Uterus (tissue), 4 donors: ENCODE measurements around the gene AGXT. TPM values are rescaled to one million over a fixed set of nuclear protein-coding genes. Genes with fewer than 3 reads are reported as not detected.

ENCODE experiments used
- DNase-seq, 2 donors: peaks; one replicate each; pipeline ENCODE4 v3.0.0-alpha.2; 2019 to 2020
- H3K27ac ChIP-seq, 2 donors: fragments of 200-600 bp; sonication (generic); 1 replicate in 1 of 2; 2 replicates in 1 of 2; pipeline ENCODE4 v1.5.1; 2016 to 2018
- H3K27me3 ChIP-seq, 2 donors: fragments of 200-600 bp; sonication (generic); one replicate each; pipeline ENCODE4 v1.5.1; 2018 to 2019; ENCODE audit warnings: control low read depth in 1 of 2
- H3K36me3 ChIP-seq, 2 donors: fragments of 200-600 bp; sonication (generic); one replicate each; pipeline ENCODE4 v1.5.1; 2019; ENCODE audit warnings: control low read depth in 1 of 2
- H3K4me1 ChIP-seq, 2 donors: fragments of 200-600 bp; sonication (generic); one replicate each; pipeline ENCODE4 v1.5.1; 2018 to 2019; ENCODE audit warnings: control low read depth in 1 of 2
- H3K4me3 ChIP-seq, 2 donors: fragments of 200-600 bp; sonication (generic); 1 replicate in 1 of 2; 2 replicates in 1 of 2; pipeline ENCODE4 v1.5.1; 2018 to 2019; ENCODE audit warnings: mild to moderate bottlenecking in 1 of 2
- H3K9me3 ChIP-seq, 2 donors: fragments of 200-600 bp; sonication (generic); one replicate each; pipeline ENCODE4 v1.5.1; 2019; ENCODE audit warnings: control low read depth in 1 of 2
- POLR2A ChIP-seq, 2 donors: fragments of 450-650 bp; IDR thresholded peaks; one replicate each; pipeline ENCODE4 v1.6.1; 2016; ENCODE audit warnings: antibody characterized with exemption in 2 of 2, mild to moderate bottlenecking in 1 of 2, moderate library complexity in 1 of 2
- intact Hi-C: fragments of 100-400 bp; cut with DNase I; formaldehyde crosslinking; loops from one replicate; pipeline ENCODE4 v1.15.1; 2023; ENCODE audit warnings: low total_unique reads
- total RNA-seq, 4 donors: library from RNA; depleted of rRNA in 3 of 4; stranded (reverse); fragments of >200 nt in 3 of 4; gene quantifications; one replicate each; pipeline versions ENCODE4 v1.1.0 to v1.2.4, GENCODE V29; 2014 to 2023
- TF ChIP-seq, protein P1 (sequence below), 4 experiments: fragments of 200-600 bp in 2 of 4; fragments of 450-650 bp in 2 of 4; sonication (generic) in 2 of 4; IDR thresholded peaks; one replicate each; pipeline ENCODE4 v1.5.1; 2016 to 2019; ENCODE audit warnings: antibody characterized with exemption in 4 of 4, mild to moderate bottlenecking in 2 of 4, moderate library complexity in 1 of 4
- donor health status: DM: yes; HTN: yes; CAD: no.

The AGXT gene
- total RNA-seq, 4 donors from 2014 or later = not detected

DNA sequence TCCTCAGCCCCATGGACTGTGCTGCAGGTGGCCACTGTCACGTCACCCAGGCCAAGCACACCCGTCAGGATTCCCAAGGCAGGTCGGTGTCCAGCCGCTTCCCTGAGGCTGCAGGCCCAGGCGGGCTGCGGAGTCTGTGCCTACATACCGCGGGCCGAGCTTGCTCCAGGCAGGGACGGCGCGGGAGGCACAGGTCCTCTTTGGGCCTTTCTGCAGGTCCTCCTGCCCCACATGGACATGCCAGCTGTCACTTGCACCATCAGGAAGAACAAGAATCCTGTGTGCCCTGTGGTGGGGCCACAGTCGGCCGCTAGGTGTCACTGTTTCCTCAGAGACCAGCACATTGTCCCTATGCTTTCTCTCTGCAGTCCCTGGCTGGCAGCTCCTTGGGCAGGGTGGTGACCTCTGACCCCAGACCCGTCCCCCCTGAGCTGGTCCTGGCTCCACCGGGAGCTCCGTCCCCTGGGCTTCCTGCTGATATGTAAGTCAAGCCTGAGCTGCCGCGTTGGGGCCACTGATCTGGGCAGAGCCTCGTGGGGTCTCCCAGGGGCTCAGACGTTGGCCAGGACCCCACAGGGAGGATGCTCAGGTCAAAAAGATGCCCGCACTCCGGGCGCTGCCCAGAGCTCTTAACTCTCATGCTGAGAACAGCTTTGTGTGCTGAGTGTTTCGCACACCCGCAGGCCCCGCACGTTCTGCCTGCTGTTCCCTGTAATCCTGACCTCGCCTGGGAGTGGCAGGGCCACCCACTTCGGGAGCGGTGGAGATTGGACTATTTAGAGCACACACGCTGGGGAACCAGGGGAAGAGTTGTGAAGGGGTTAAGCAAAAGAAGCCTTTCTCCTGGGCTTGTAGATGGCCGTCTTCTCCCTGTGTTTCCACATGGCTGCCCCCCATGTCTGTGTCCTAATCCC, 17.3 kb upstream of the AGXT start:
- Histone ChIP-seq H3K27ac (no peak overlapping the region), H3K36me3 (no peaks in the 10 kb centered on the region), H3K27me3 (no peaks in the 10 kb centered on the region), H3K4me1 (no peaks in the 10 kb centered on the region), H3K9me3 (no peaks in the 10 kb centered on the region), H3K4me3 (no peak overlapping the region)
- intact Hi-C loops = no loop called here
- DNase-seq = peak; percentile 80 to 85
- no peak for TF ChIP-seq POLR2A (IDR thresholded peaks at IDR 0.05)
- TF ChIP-seq, protein P1, sequence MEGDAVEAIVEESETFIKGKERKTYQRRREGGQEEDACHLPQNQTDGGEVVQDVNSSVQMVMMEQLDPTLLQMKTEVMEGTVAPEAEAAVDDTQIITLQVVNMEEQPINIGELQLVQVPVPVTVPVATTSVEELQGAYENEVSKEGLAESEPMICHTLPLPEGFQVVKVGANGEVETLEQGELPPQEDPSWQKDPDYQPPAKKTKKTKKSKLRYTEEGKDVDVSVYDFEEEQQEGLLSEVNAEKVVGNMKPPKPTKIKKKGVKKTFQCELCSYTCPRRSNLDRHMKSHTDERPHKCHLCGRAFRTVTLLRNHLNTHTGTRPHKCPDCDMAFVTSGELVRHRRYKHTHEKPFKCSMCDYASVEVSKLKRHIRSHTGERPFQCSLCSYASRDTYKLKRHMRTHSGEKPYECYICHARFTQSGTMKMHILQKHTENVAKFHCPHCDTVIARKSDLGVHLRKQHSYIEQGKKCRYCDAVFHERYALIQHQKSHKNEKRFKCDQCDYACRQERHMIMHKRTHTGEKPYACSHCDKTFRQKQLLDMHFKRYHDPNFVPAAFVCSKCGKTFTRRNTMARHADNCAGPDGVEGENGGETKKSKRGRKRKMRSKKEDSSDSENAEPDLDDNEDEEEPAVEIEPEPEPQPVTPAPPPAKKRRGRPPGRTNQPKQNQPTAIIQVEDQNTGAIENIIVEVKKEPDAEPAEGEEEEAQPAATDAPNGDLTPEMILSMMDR (IDR thresholded peaks at IDR 0.05) = peak; percentile 91 to 95 (median 93)

DNA sequence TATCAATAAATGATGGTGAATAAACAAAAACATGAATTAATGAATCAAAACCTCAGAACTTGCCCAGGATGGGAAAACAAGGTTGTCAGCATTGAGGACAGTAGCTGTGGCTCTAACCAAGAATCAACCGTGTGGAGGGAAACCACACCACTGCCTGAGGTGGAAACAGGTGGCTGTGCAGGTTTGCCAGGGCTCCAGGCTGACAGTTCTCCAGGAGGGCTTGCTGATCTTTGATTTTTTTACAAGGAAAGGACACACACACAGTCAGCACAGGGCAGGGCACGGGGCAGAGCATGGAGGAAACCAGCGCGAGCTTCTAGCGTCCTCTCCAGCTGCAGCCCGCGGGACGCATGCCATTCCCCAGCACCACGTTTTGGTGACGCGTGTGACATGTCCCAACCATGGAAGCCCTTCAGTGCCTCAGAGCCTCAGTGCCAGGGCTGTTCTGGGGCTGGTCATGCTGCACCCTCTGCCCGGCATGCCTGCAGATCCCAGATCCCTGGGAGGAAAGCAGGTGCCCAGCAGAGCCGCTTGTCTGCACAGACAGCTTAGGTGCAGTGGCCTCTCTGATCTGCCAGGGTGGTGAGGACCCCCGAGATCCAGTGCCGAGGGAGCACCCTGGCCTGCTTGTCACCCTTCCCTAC, 15.8 kb upstream of the AGXT start:
- DNase-seq = no peak
- TF ChIP-seq, protein P1 (IDR thresholded peaks at IDR 0.05) = no peak
- no peak for TF ChIP-seq POLR2A (IDR thresholded peaks at IDR 0.05)
- Histone ChIP-seq H3K9me3 (no peaks in the 10 kb centered on the region), H3K4me3 (no peak overlapping the region), H3K27me3 (no peaks in the 10 kb centered on the region), H3K27ac (no peak overlapping the region), H3K36me3 (no peaks in the 10 kb centered on the region), H3K4me1 (no peaks in the 10 kb centered on the region)
- intact Hi-C loops = no loop called here

DNA sequence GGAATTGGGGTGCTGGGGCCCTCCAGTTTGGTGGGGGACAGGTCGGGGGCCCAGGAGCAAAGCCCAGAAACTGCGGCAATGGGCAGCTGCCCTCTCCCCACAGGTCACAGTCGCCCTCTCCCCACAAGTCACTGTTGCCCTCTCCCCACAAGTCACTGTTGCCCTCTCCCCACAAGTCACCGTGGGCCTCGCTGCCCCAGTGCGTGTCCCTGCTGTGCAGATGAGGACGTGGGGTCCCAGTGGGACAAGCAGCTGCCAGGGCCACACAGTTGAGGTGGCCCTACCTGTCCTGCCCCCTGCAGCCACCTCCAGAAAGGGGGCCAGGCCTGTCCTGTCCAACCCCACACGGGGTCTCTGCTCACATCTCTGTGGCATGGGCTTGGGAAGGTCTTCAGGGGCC, 13.0 kb upstream of the AGXT start:
- TF ChIP-seq, protein P1 (IDR thresholded peaks at IDR 0.05) = no peak
- no peak for TF ChIP-seq POLR2A (IDR thresholded peaks at IDR 0.05)
- Histone ChIP-seq H3K36me3 (no peaks in the 10 kb centered on the region), H3K9me3 (no peaks in the 10 kb centered on the region), H3K4me3 (no peak overlapping the region), H3K27me3 (no peaks in the 10 kb centered on the region), H3K27ac (no peak overlapping the region), H3K4me1 (no peaks in the 10 kb centered on the region)
- no peak for DNase-seq
- intact Hi-C loops = no loop called here

DNA sequence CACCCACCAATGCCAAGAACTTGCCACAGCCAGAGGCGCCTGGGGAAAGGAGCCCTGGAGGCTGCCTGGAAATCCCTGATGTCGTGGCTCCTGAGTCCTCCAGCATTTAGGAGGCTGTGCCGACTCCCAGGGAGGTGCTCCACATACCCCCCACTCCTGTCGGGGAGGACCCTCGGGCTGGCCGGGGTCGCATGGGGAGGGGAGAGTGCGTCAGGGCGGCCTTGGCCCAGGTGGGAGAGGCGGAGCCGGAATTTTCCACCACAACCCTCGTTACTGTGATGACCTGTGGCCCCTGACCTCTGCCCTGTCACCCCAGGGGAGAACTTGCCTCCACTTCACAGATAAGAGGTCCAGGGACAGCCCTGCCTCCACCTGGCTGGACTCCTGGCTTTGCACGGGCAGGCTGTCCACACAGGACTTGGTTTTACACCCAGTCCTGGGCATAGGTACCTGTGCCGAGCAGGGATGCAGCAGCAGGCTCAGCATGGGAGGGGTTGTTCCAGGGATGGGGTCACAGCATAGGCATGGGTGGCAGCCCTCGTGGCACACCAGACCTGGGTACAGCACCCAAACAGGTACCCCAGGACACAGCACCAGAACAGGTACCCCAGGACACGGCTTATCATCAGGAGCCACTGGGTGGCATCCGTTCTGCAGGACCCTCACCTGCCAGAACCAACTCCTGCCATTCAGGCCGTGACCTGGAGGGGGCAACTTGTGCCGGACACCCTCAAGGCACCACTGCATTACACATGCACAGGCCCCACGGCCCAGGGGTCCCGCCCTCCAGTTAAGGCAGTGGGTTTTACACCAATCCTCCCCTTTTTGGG, 12.3 kb upstream of the AGXT start:
- H3K27me3 ChIP-seq = no peaks in the 10 kb centered on the region
- H3K36me3 ChIP-seq = no peaks in the 10 kb centered on the region
- H3K4me1 ChIP-seq = no peaks in the 10 kb centered on the region
- H3K9me3 ChIP-seq = no peaks in the 10 kb centered on the region
- intact Hi-C loops = no loop called here
- H3K27ac ChIP-seq = no peak overlapping the region
- TF ChIP-seq, protein P1 (IDR thresholded peaks at IDR 0.05) = no peak
- TF ChIP-seq POLR2A (IDR thresholded peaks at IDR 0.05) = no peak
- H3K4me3 ChIP-seq = no peak overlapping the region
- peak in 1 of 2 donors; percentile 13 for DNase-seq
